Measurements from ENCODE around the gene ADAP1. TPM values are rescaled to one million over a fixed set of nuclear protein-coding genes. Genes with fewer than 3 reads are reported as not detected.

Gene ADAP1
- total and polyA plus RNA-seq, 2 of the 13 experiments (the other 11 are each of a cell fraction or from before 2014, with no cell fraction given), result 10.5 to 24.6 TPM

GRCh38 chr7:983616-984071 lies 29.2 kb upstream of the ADAP1 start (continued):
- TF ChIP-seq NFAT5 (CRISPR knock-in tag; IDR thresholded peaks at IDR 0.05), result no peak
- no peak for TF ChIP-seq ZNF326 (CRISPR knock-in tag; IDR thresholded peaks at IDR 0.05; ENCODE audit: borderline replicate concordance)
- no peak for TF ChIP-seq GLMP (CRISPR knock-in tag; IDR thresholded peaks at IDR 0.05; ENCODE audit: borderline replicate concordance)
- no peak for TF ChIP-seq ZNF652 (CRISPR knock-in tag; IDR thresholded peaks at IDR 0.05; ENCODE audit: borderline replicate concordance, low read depth)
- TF ChIP-seq NFYB (CRISPR knock-in tag; IDR thresholded peaks at IDR 0.05), result no peak
- TF ChIP-seq DMTF1 (CRISPR knock-in tag; IDR thresholded peaks at IDR 0.05), result no peak
- no peak for TF ChIP-seq ZNF138 (CRISPR knock-in tag; IDR thresholded peaks at IDR 0.05; ENCODE audit: low read depth)
- TF ChIP-seq ZNF75D (CRISPR knock-in tag; IDR thresholded peaks at IDR 0.05; ENCODE audit: borderline replicate concordance), result no peak
- TF ChIP-seq PCBP2 (optimal IDR thresholded peaks at IDR 0.05; ENCODE audit: low read depth, low read length, poor library complexity, severe bottlenecking), result no peak
- no peak for TF ChIP-seq TP53 (CRISPR knock-in tag; conservative IDR thresholded peaks at IDR 0.05)
- no peak for TF ChIP-seq KDM2A (CRISPR knock-in tag; IDR thresholded peaks at IDR 0.05; ENCODE audit: borderline replicate concordance, low read depth)
- no peak for TF ChIP-seq ZNF557 (CRISPR knock-in tag; IDR thresholded peaks at IDR 0.05)
- no peak for TF ChIP-seq ZSCAN31 (CRISPR knock-in tag; IDR thresholded peaks at IDR 0.05; ENCODE audit: low read depth)
- TF ChIP-seq SKIL (CRISPR knock-in tag; IDR thresholded peaks at IDR 0.05; ENCODE audit: borderline replicate concordance), result no peak
- no peak for TF ChIP-seq ZIK1 (CRISPR knock-in tag; IDR thresholded peaks at IDR 0.05; ENCODE audit: borderline replicate concordance, low read depth)
- TF ChIP-seq RBM39 (IDR thresholded peaks at IDR 0.05; ENCODE audit: low read depth, low read length, poor library complexity, severe bottlenecking), result no peak
- TF ChIP-seq ZGPAT (CRISPR knock-in tag; IDR thresholded peaks at IDR 0.05), result no peak
